Suppressor macrophage (primary cell): ENCODE results near the gene RBFOX2.
"Not testable (repeated sequence)": the region's sequence is repeated elsewhere in the genome, so short reads cannot be mapped to it uniquely, and the experiment has no call there.

ENCODE experiments used
- DNase-seq, 4 experiments: peaks; one replicate each; pipeline ENCODE4 v3.0.0-alpha.2; 2020 to 2022

RBFOX2 gene

GRCh38 chr22:35733791-35734516 lies 294.7 kb downstream of the RBFOX2 start:
- no peak for DNase-seq

DNA sequence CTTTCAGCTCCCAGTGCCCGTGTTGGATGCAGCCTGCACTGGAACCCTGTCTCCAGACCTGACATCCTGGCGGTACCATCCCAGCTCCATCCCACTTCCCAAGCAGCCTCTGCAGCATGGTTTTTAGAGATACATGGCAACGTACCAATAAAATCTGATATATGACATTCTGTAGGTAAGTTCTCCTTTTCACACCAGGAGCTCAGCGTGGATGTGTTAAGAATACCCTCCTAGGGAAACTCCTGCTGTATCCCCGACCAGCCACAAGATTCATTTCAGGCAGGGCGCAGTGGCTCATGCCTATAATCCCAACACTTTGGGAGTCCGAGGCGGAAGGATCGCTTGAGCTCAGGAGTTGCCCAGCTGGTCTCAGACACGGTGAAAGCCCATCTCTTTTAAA lies 295.6 kb downstream of the RBFOX2 start:
- DNase-seq, result no peak

DNA sequence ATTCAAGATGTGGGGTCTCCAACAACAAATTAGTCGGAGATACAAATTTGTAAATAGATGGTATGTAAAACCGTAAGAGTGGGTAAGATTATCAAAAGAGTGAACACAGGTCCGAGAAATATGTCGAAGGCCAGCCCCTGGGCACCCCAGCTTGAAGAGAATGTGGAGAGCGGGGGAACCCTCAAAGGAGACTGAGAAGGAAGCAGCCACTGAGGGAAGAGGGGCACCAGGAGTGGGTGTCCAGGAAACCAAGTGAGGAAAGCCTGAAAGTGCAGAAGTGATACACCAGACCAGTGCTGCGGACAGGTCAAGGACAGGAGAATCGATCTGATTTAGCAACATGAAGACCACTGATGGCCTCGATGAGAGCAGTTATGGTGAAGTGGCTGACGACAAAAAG lies 296.5 kb downstream of the RBFOX2 start:
- no peak for DNase-seq

GRCh38 chr22:35731321-35731720 lies 297.3 kb downstream of the RBFOX2 start:
- DNase-seq, result no peak

- no peak for DNase-seq
These were observed 299.3 kb downstream of the RBFOX2 start for GRCh38 chr22:35729309-35729698.

DNA sequence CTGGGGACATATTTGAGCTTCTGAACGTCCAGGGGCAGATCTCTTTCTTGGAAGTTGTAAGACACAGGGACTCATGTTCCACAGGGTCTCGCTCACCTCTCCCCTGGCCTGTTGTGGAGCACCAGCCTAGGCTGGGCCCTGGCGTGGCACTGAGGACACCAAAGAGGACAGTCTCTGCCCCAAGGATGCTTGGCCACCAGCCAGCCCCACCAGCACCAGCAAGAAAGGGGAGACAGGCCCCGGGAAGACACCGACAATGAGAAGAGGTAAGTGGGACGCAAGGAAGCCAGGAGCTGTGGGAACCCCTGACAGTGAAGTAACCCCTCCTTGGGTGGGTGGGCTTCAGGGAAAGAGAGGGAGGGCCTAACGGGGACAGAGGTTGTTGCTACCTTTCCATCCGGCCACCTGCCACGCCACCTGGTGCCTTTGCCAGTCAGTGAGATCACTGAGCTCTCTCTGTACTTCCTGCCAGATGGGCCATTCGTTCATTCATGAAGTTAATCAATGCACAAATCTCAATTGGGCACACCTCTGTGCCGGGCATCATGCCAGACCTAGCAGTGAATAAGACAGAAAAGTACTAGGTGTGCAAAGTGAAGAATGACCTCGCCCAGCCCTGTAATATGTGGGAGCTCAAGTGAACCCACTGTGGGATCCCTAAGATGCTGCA lies 299.9 kb downstream of the RBFOX2 start:
- DNase-seq, result no peak

DNA sequence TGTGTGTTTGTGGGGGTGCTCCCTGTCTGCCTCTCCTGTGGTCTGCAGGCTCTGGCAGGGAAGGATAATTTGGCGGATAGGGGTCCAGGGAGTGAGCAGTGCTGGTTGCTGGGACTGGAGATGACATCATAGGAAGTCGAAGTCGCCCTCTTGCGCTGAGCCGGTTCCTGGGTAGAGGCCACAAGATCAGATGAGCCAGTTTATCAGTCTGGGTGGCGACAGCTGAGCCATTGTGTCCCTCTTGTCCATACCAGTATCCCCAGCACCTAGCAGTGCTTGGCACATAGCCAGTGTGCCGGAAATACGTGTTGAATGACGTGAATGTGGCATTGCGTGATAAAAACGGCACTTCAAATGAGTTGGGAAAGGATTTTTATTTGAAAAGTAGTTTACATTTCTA lies 301.2 kb downstream of the RBFOX2 start:
- DNase-seq, result no peak

GRCh38 chr22:35726933-35727332 lies 301.7 kb downstream of the RBFOX2 start:
- DNase-seq, result no peak

- DNase-seq, result no peak
These were observed 302.2 kb downstream of the RBFOX2 start for GRCh38 chr22:35726398-35726797.

GRCh38 chr22:35725521-35725920 lies 303.1 kb downstream of the RBFOX2 start:
- DNase-seq, result no peak

DNA sequence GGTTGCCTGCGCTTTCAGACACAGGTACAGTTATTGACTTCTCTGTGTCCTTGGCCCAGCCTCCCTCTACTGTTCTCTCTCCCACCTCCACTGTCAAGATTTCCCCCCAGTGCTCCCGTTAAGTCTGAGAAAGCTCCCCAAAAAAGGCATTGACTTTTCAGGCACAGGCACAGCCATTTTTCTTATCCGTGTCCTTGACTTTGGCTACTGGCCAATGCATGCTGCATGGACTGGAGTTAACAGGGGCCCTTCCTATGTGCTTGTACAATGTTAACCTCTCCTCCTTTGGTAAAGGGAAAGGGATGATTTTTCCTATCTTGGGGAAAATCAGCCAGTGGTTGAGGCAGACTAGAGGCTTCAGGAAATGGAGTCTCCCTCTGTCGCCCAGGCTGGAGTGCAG lies 306.7 kb downstream of the RBFOX2 start:
- DNase-seq, result no peak

GRCh38 chr22:35719212-35719875 lies 309.3 kb downstream of the RBFOX2 start:
- DNase-seq, result no peak

GRCh38 chr22:35717572-35717971 lies 311.1 kb downstream of the RBFOX2 start, which contains the start of gene APOL5:
TSS of gene APOL5 (plus strand) at chr22:35717872. CDS start at chr22:35717872, 0 bp downstream.
- no peak for DNase-seq

DNA sequence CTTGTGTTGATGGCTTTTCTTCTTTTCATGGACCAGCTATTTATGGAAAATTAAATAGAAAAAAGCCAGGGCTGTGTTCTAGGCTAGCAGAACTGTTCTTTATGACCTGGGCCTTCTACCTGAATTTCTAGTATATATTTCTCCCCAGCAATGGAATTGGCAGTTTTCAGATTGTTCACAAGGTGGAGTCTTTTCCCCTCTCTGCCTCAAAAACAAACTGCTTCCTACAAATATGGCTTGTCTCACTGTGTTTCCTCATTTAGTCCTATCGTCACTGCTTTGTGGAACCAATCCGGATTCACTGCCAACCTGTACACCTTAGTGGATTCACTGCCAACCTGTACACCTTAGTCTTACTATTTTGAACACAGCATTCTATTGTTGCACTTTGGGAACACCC lies 316.0 kb downstream of the RBFOX2 start:
- no peak for DNase-seq

DNA sequence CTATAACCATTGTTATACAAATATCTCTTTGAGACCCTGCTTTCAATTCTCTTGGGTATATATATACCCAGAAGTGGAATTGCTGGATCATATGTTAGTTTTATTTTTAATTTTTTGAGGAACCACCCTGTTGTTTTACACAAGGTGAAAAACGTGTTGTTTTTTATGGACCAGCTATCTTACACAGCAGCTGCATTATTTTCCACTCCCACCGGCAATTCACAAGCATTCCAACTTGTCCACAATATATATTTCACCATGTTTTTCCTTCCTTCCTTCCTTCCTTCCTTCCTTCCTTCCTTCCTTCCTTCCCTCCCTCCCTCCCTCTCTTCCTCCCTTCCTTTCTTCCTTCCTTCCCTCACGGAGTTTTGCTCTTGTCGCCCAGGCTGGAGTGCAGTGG lies 317.3 kb downstream of the RBFOX2 start:
- no peak for DNase-seq

DNA sequence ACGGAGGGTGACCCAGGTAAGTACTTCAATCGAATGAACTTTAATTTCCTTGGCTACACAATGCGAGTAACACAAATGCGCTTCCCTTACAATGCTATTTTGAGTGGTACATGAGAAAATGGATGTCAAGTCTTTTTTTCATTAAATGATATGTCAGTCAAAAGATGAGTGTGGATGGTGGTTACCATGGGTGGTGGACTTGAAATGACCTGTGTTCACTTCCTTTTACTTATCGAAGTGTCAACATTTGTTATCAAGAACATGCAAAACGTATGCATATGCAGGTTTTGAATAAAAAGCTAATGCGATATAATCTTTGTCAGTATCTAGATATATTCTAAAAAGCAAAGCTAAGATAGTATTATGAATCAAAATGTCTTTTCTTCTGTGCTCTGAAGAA lies 319.7 kb downstream of the RBFOX2 start:
- no peak for DNase-seq

- no peak for DNase-seq
These were observed 320.2 kb downstream of the RBFOX2 start for GRCh38 chr22:35708453-35708852.

GRCh38 chr22:35705141-35705540 lies 323.5 kb downstream of the RBFOX2 start:
- DNase-seq, result no peak

DNA sequence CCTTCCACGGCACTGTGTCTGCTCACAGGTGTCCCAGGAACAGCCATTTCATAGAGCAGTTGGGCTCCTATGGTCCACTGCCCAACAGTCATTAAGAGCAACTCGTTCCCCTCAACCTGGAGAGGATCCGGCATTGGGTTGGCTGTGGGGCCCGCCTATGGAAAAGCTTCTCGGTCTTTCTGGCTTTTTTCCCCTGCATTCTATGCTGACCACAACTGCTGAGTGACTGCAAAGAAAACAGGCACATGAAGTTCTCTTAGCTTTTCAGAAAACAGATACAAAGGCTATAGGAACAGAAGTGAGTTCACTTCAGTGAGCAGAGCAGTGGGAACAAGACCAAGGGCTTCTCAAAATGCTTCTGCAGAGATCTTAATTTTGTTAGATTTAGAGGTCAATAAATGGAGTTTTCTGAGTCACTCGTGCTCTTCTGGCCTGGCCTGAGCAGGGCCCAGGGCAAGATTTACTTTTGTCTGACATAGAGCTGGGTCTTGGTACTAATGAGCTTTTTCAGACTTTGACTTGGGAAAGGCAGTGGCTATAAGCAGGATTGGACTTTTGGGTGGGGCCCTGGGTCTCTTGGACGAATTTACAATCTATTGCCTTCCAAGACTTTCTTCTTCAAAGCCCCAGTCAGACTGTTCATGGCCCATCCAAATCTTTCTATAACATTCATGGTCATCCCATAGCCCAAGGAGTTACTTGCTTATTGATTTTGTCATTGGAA lies 324.6 kb downstream of the RBFOX2 start:
- no peak for DNase-seq

GRCh38 chr22:35699852-35700251 lies 328.8 kb downstream of the RBFOX2 start:
- DNase-seq, result not testable (repeated sequence)

GRCh38 chr22:35697142-35697541 lies 331.5 kb downstream of the RBFOX2 start:
- DNase-seq, result no peak

DNA sequence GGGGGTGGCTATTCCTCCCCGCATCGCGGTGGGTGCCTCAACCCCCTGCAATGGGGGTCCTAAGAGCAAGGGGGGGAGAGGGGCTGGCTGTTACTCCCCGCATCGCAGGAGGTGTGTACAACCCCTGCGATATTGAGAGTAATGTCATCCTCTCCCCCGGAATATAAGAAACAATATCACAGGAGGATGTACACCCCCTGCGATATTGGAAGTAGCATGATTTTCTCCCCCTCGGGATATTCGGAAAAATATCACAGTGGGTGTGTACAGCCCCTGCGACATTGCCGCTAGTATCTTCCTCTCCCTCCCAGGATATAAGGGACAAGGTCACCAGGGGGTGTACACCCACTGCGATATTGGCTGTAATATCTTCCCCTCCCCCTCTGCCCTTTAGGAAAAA lies 333.4 kb downstream of the RBFOX2 start:
- DNase-seq, result no peak

DNA sequence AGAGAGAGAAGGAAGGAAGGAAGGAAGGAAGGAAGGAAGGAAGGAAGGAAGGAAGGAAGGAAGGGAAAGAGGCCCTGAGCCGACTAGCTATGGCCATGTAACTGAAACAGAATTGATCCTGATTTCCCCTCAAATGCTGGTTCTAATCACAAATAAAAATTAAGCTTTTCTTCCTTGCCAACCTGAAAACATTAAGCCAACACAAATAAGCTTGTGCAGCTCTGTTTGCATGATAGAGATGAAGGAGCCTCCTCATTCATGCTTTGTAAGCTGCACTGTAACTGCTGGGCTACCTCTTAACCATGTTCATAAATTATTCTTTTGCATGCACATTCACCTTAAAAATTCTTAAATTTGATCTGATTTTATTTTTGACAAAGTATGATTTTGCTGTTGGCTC lies 338.6 kb downstream of the RBFOX2 start:
- no peak for DNase-seq
